ENCODE data around the gene PHLDB1.

PHLDB1 gene

DNA sequence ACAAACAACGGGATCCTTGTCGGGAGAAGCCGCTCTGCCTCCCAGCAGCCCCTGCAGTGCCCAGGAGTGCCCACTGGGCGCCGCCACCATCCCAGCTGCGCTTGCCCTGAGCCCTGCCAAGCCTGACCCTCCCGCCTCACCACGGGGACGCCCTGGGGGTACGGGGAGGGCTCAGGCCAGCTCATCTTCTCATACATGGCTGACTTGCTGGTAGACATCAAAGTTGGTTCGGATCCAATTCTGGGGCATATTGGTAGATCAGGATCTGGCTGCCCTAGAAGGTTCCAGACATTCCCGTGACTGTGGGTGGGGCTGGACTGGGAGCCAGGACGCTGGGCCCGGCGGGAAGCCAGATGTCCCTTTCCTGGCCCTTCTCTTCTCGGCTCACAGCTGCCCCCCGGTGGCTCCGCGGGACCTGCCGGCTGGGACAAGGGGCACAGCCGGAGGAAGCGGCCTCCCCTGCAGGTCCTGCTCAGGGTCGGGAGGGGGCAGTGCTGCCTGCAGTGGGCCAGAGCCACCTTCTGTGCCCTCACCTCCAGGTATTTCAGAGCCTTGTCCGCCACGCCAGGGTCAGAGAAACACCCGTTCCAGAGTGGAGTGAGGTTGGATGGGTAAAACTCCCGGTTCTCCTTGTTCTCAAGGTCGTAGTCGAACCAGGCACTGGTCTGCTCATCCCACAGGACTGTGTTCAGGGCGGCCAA, 82.6 kb downstream of the PHLDB1 start:
- DNase-seq, result peak; percentile 98

DNA sequence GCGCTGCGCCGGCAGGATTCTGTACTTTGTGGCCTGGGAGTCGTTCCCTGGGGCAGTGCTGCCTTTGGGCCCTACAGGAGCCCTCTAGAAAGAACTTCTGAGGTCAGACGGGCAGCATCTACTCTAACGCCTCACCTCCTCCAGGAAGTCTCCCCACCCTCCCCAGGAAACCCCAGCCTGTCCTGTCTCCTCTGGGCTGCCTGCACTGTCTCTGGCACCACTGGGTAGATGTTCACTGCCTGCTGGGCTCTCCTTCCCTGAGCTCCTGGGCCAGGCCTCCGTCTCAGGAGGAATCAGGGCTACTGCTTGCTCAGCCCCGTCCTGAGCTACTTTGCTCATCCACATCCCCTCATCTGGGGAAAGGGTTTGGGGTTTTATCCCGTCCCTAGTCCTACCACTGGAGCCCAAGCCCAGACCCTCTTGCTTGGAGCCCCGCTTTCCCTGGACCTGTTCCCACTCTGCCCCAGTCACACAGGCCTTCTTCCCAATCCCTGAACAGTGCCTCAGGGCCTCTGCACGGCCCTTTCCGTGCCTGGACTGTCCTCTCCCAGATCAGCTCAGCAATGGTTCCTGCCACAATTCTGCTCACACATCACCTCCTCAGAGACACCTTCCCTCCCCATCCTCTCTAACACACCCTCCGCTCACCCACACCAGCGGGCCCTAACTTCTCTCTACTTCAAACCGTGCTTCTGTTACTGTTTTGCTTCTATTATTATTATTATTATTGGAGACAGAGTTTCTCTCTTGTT, 83.3 kb downstream of the PHLDB1 start:
- DNase-seq, result no peak

DNA sequence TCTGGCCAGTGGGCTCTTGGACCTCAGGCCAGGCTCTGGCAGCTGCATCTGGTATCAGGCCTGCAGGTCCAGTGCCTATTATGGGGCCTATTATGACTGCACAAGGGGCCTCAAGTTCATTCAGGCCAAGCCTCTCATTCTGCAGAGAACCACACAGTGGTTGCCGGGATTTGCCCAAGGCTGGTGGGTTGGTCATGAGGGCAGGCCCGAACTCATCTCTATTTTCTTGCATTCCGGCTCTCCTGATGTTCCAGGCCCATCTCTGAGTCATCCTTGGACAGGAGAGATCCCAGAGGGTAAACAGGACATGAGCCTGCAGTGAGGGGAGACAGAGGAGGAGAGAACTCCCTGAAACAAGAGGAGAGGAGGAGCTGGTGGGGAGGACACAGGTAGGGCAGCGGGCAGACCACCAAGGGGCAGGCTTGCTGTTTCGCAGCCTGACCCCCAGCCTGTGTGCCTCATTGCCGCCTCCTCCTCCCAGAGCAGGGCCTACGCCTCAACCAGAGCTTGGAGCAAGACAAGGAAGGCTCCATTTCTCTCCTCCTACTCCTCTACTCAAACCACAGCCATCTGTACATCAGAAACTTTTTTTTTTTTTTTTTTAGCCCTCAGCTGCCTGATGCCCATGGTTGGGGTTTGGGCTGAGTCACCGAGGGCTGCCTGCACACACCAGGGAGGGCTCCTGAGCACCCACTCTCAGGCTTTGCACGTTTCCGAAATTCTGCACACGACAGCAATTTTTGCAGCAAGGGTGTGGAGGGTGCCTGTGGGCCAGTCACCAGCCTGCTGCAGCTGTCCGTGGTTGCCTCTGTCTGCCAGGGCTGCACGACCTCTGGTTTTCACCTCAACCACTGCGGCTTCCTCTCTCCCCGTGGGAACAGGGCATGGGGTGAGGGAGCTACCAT, 84.8 kb downstream of the PHLDB1 start:
- no peak for DNase-seq

DNA sequence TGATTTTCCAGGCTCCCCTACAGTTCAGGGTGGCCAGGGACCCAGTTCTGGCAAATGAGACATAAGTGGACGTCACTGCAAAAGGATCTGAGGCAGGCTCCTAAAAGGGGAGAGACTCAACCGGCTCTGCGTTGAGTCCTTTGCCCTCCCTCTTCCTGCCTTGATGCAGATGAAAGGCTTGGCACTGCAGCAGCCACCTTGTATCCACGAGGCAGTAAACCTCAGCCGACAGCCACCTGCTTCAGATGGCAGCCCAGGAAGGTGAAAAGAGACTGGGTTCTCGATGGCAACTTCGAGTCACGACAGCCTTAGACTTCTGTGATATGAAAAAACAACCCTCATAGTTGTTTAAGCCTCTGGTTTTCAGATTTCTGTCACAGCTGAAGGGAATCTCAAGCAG, 86.8 kb downstream of the PHLDB1 start:
- no peak for DNase-seq

DNA sequence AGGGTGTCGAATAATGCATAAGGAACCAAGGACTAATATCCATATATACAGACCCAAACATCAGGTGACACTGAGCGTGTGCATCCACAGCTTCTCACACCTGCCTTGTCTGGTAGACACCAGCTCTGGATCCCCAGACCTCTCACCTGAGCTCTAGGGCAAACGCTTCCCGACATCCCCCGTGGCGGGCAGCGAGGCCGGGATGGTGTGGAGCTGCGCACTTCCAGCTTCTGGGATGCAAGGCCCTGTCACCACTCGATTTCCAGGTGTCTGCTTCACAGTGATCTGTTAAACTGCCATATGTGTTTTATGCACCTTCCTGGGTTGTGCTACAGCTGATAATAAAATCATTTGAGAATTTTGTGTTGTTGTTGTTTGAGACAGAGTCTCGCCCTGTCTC, 87.4 kb downstream of the PHLDB1 start:
- DNase-seq, result no peak

DNA sequence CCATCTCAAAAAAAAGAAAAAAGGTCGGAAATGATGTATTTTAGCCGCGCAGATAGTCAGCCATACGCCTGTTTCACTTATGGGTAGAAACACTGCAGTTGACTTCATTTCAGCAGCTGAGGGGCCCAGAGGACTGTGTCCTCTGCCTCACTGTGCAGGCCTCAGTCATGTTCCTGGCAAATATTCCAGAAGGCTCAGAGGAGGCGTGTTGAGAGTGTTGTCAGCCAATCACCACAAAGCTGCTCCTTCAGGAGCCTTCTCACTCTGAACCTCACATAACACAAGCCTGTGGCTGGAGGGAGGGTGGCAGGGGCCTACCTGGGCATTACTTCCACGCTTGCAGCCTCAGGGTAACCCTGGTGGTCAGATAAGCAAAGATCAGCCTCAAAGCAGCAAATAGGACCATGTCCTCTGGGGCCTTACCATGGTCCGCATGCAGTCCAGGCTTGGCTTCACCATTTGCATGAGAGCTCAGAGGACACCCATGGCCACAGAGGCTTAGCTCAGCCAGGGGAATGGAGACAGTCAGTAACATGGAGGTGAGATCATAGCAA, 89.3 kb downstream of the PHLDB1 start:
- DNase-seq, result no peak

DNA sequence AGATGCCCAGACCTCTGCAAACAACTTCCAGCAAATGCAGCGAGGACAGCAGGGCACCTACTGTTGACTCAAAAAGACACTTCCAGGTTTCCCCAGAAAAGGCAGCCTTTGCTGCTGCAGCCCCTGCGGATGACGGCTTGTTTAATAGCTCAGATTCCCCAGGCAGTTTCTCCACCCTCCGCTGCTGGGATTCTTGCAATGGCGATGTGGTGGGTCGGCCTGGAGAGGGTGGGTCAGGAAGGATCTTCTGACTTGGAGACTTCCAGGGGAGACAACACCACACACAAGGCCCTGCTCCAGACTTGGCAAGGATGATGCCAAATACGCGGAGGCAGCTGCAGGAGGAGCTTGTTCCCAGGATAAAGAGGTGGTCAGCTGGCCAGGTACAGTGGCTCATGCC, 89.9 kb downstream of the PHLDB1 start:
- DNase-seq, result no peak

DNA sequence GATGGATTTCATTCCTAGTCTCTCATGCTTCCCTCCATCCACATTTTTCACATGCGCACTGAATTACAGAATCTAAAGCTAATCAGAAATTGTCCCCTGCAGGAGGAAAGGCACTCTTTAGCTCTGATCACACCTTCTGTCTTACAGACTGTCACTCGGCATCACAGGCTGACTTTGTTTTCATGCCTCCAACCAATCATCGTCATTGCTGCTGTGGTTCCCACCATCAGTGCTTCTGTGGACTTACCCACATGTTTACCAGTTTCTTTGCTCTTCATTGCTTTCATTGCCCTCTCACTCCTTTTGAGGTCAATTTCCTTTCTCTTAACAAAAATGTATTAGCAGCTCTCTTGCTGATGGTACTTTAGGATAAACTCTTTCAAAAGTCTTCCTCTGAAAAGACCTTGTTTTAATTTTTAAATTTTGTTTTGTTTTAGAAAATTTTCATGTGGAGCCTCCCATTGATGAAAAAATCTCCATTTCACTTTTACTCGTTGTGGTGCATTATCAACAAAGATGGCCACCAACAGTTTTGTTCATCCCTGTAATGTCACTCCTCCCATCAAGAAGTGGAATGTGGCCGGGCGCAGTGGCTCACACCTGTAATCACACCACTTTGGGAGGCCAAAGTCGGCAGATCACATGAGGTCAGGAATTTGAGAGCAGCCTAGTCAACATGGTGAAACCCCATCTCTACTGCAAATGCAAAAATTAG, 92.2 kb downstream of the PHLDB1 start:
- DNase-seq, result no peak

DNA sequence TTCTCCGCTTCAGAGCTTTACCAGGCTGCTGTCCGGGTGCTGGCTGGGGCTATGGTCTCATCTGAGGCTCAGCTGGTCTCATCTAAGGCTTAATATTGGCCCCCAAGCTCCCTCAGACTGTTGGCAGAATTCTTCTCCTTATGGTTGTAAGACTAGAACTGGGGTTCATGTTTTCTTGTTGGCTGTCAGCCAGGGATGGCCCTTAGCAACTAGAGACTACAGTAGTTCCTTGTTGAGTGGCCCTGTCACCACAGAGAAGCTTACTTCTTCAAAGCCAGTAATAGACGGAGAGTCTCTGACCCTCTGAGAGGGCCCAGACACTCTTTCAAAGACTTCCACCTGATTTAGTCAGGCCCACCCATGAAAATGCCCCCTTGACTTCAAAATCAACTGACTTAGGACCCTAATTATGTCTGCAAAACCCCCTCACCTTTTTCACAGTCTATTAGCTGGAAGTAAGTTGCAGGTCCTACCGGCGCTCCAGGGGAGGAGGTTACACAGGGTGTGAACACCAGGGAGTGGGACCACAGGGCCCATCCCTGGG, 96.2 kb downstream of the PHLDB1 start:
- no peak for DNase-seq

DNA sequence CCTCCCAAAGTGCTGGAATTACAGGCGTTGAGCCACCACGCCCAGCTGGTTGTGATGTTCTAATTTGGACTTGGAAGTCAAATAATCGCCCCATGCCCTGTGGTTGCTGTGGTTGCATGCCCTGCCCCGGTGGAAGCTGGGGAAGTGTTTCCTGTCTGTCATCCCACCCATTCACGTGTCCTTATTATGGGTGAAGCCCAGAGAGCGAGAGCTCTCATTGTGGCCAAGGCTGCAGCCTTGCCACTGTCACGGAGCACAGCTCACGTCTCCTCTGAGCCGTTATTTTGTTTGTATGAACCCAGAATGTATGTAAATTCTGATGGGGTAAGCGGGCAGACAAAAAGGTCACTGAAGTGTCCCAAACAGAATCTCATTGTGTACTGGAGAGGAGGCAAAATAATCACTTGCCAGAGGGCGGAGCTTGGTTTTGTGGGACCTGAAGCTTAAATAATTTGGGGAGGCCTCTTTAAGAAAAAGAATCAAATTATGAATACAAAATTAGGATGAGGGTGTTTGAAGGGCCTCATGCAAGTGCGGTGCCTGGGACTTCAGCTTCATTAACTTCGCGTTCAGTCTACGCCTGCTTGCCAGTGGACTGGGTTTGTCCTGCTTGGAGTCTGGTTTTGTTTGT, 97.8 kb downstream of the PHLDB1 start:
- no peak for DNase-seq

DNA sequence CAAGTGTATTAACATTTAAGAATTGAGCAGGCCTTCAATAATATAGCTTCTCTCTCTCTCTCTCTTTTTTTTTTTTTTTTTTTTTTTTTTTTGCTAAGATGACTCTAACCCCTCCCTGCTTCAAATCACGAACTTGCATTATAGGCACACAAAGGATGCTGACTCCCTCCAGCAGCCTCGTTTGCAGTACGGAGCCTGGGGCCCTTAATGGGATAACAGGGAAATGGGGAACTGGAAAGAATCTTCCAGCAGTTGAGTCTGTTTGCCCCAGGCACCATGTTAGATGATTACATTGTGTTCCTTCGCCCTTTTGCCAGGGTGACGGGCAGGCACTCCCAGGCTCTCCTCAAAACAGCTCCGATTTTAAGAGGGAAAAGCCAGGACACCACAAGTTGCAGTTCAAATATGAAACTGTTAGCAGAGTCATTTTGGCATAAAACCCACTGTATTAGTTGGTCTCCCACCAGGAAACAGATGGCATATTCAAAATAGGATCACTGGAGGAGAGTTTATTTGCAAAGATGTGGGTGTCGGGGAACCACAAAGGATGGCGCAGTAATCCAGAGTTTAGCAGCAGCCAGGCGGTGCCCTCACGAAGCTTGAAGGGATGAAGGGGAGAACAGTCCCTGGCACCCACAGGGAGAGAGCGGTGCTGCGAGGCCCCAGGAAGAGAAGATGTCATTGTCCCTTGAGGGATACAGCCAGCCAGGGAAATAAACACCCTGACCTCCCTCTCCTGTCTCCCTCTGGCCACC, 98.6 kb downstream of the PHLDB1 start:
- DNase-seq, result no peak

DNA sequence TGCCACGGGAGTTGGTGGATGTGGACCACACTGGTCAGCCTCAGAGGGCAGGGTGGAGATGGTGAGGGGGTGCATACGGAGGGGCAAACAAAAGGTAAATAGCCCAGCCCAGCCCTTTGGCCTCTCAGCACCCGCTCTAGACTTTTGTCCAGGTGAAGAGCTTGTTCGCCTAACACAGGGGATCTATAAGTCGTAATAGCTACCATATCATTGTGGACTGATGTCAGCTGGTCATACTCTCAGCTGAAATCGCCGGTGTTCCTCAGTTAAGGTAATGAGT, 99.1 kb downstream of the PHLDB1 start:
- no peak for DNase-seq

Measured in DMS79 treated with DMSO at 0.1 percent for 48 hours (cell line).